Right kidney (tissue), 1 donor: ENCODE data around the gene SIGLEC15.

Experiments used
- DNase-seq: peaks from one replicate; pipeline ENCODE4 v3.0.0-alpha.2; 2016

SIGLEC15 gene

GRCh38 chr18:45879681-45880655 lies 54.5 kb downstream of the SIGLEC15 start:
- peak; percentile 61 for DNase-seq

DNA sequence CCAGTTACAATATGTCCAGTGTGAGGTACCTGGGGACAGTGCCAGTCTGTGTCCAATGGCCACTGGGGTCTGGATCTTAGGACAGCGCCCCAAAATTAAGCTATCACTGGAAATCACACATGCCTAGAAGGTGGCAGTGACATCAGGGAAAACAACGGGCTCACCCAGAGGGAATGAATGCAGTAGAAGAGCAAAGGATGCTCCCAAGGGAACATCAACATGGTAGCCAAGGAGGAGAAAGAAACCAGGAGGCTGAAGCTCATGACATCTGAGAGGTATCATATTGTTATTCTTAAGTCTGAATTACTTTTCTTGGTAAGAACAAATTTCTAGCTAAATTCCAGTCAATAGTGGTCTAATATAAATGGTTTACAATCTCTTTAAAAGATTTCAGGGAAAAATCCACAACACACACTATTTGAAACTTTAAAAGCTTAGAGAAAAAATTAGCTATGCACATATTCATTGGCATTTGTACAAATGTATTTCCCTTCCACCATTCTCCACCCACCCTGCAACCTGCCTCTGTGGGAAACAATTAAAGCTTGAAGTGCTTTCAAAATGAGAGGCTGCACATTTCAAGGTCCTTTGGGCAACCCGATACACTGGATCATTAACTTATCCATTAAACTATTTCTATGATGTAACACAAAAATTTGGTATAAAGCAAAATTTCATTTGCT lies 55.5 kb downstream of the SIGLEC15 start:
- no peak for DNase-seq

- no peak for DNase-seq
Observed at GRCh38 chr18:45887585-45887984, 62.1 kb downstream of the SIGLEC15 start.

DNA sequence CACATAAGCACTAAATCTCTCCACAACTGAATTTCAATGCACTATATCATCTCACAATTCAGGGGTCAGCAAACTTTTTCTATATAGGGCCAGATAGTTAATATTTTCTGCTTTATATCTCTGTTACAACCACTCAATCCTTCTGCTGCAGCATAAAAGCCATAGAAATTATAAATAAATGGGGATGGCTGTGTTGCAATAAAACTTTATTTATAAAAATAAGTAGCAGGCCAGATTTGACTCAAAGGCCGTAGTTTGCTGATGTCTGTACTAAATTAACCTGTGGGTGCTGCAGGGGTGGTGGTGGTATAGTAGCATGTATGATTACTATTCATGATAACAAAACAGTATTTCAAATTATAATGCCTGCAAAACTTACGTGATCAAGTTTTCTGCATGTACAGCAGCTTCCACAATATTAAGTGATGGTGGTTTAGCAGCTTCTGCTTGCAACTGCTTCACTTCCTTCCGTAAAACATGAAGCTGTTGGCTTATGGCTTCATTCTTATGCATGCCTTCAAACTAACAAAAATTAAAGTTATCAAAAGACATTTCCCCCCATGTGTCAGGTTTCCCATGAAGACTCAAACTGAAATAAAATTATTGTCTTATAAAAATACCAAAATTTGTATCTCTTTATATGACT lies 64.1 kb downstream of the SIGLEC15 start:
- no peak for DNase-seq

- no peak for DNase-seq
Observed at GRCh38 chr18:45890606-45891005, 65.1 kb downstream of the SIGLEC15 start.

DNA sequence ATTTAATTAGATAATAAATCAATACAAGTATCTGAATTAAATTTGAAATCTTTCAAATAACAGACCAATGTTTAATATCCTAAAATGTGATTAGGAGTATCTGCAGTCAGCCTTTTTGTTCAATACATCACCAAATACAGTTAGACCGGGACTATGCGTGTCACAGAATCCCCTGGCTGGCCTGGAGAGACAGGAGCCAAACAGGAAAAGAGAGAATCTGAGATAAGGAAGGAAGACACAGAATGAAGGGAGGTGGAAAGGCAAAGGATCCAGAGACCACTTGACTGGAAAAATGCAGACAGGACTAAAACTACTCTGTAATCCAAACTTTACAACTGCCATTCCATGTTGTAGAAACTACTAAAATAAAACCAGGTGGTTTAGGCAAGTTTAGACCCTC lies 66.3 kb downstream of the SIGLEC15 start:
- DNase-seq, result no peak
